HepG2 (cell line): ENCODE data around the gene C3orf52. TPM values are rescaled to one million over a fixed set of nuclear protein-coding genes. Genes with fewer than 3 reads are reported as not detected.

Experiments
- ATAC-seq: fragments of 200-7000 bp; cut with Tn5 transposase; 3 replicates; pipeline ENCODE4 v1.9.1; 2020; ENCODE audit warnings: mild to moderate bottlenecking, moderate library complexity
- BruUV-seq: library from RNA; stranded (reverse); fragments of 400-500 nt; replicated peaks from 2 replicates; lab custom pipeline; 2021; lab: Mats Ljungman, UMichigan
- CTCF ChIA-PET: fragments of 300-600 bp; formaldehyde crosslinking; extraction: SDS; loops from one replicate; lab custom pipeline; 2021; ENCODE audit warnings: low total read pairs, inconsistent platforms, low intra/inter-chr PET ratio; lab: Yijun Ruan, JAX
- POLR2A ChIA-PET: fragments of 350-600 bp; sonication (Branson Sonifier 250); formaldehyde crosslinking; loops from one replicate; lab custom pipeline; 2020; ENCODE audit warnings: antibody characterized with exemption, inconsistent platforms; lab: Yijun Ruan, JAX
- DNase-seq: peaks from one replicate; pipeline ENCODE4 v3.0.0-alpha.2; 2015; ENCODE audit warnings: low spot score
- FAIRE-seq: peaks from 3 replicates; lab custom pipeline; 2011; peaks lifted over from hg19 to GRCh38; lab: Jason Lieb, UNC
- H2AFZ ChIP-seq: one replicate; pipeline ENCODE4 v1.6.1; 2011; ENCODE audit warnings: low read length, inconsistent platforms
- H3K27ac ChIP-seq: fragments of 300-600 bp; 3 replicates; pipeline ENCODE4 v1.8.0; 2011; ENCODE audit warnings: mixed run types, mild to moderate bottlenecking, mixed read lengths, low read length, inconsistent platforms; ENCODE audit not compliant: insufficient read depth; ENCODE audit errors: extremely low read length
- H3K27me3 ChIP-seq, 2 experiments: fragments of 200-600 bp in 1 of 2; 2 replicates in 1 of 2; 3 replicates in 1 of 2; pipeline versions ENCODE4 v1.6.0 to v1.8.0; 2011; ENCODE audit warnings: low read length in 2 of 2, mild to moderate bottlenecking in 2 of 2, moderate library complexity in 2 of 2, inconsistent platforms in 1 of 2; ENCODE audit not compliant: insufficient read depth in 2 of 2, control insufficient read depth in 1 of 2
- H3K36me3 ChIP-seq, 2 experiments: fragments of 200-600 bp in 1 of 2; replicated peaks in 1 of 2; 2 replicates in 1 of 2; 3 replicates in 1 of 2; pipeline versions ENCODE4 v1.5.1 to v1.8.0; 2011; ENCODE audit warnings: low read length in 2 of 2, inconsistent platforms in 1 of 2; ENCODE audit not compliant: insufficient read depth in 2 of 2, control insufficient read depth in 1 of 2
- H3K4me1 ChIP-seq: 2 replicates; pipeline ENCODE4 v1.5.1; 2012; ENCODE audit warnings: low read length, inconsistent platforms; ENCODE audit not compliant: insufficient read depth
- H3K4me2 ChIP-seq: 2 replicates; pipeline ENCODE4 v1.6.0; 2011; ENCODE audit warnings: low read depth, low read length, inconsistent platforms
- H3K4me3 ChIP-seq, 3 experiments: fragments of 200-600 bp in 1 of 3; sonication (generic), shearing (Covaris generic) in 1 of 3; replicated peaks in 1 of 3; 2 replicates each; pipeline ENCODE4 v1.5.1; 2011 to 2016; ENCODE audit warnings: low read length in 3 of 3, inconsistent platforms in 2 of 3, low read depth in 2 of 3, mild to moderate bottlenecking in 2 of 3, control low read depth in 1 of 3, mixed read lengths in 1 of 3; ENCODE audit not compliant: insufficient read depth in 1 of 3
- H3K79me2 ChIP-seq: one replicate; pipeline ENCODE4 v1.6.1; 2011; ENCODE audit warnings: low read length, inconsistent platforms; ENCODE audit not compliant: insufficient read depth
- H3K9ac ChIP-seq: 2 replicates; pipeline ENCODE4 v1.6.0; 2011; ENCODE audit warnings: mild to moderate bottlenecking, low read depth, low read length, inconsistent platforms; ENCODE audit not compliant: insufficient read depth
- H3K9me3 ChIP-seq: 2 replicates; pipeline ENCODE4 v1.5.1; 2012; ENCODE audit warnings: mild to moderate bottlenecking, low read length
- H4K20me1 ChIP-seq: 2 replicates; pipeline ENCODE4 v1.6.0; 2011; ENCODE audit warnings: inconsistent platforms, mild to moderate bottlenecking, low read length, moderate library complexity; ENCODE audit not compliant: insufficient read depth
- GTF3A ChIP-seq: sonication (generic); formaldehyde crosslinking; conservative IDR thresholded peaks from 2 replicates; pipeline ENCODE4 v1.4.0; 2020; ENCODE audit warnings: mild to moderate bottlenecking, missing genetic modification reagents
- MIXL1 ChIP-seq: IDR thresholded peaks from 2 replicates; pipeline ENCODE4 v1.6.1; 2016
- SNAPC2 ChIP-seq: sonication (generic); formaldehyde crosslinking; IDR thresholded peaks from 2 replicates; pipeline ENCODE4 v1.8.1; 2022; ENCODE audit warnings: mild to moderate bottlenecking, missing genetic modification reagents
- ZNF775 ChIP-seq: sonication (generic); formaldehyde crosslinking; IDR thresholded peaks from 2 replicates; pipeline ENCODE4 v1.4.0; 2020; ENCODE audit warnings: missing genetic modification reagents, mild to moderate bottlenecking, moderate library complexity, borderline replicate concordance
- WGBS: methylation state at CpG from one replicate; pipeline ENCODE4 v1.1.6; 2017; ENCODE audit warnings: low lambda C conversion rate; 5-methylcytosine and 5-hydroxymethylcytosine counted together
- in situ Hi-C: cut with HindIII; loops from 2 replicates; pipeline ENCODE4 v1.10.0; 2017; ENCODE audit warnings: low pct_unique_long_range_greater_than_20kb; ENCODE audit not compliant: extremely low pct_ligation_motif_present
- intact Hi-C: fragments of 100-400 bp; cut with micrococcal nuclease; formaldehyde crosslinking; loops from one replicate; pipeline ENCODE4 v1.10.0; 2022; ENCODE audit not compliant: unreplicated experiment
- polyA plus RNA-seq, 8 experiments: library from polyadenylated mRNA; depleted of rRNA in 3 of 8; stranded (reverse) in 7 of 8; unstranded in 1 of 8; fragments of >200 nt; fragmentation: Illumina TruSeq in 4 of 8; extraction: Trizol in 4 of 8; gene quantifications; 2 replicates each; pipeline versions ENCODE4 v1.2.1 to v1.2.3, GENCODE V29; 2011 to 2016; ENCODE audit warnings: low read depth in 4 of 8, missing spikeins in 1 of 8, mixed read lengths in 1 of 8; ENCODE audit not compliant: insufficient read depth in 1 of 8
- total RNA-seq, 5 experiments: library from RNA; depleted of rRNA; stranded (reverse); fragments of >200 nt; fragmentation: Illumina TruSeq; extraction: Trizol; gene quantifications; 2 replicates each; pipeline ENCODE4 v1.2.3, GENCODE V29; 2016; ENCODE audit warnings: low read depth in 1 of 5
- TF ChIP-seq, protein P1 (sequence below): sonication (generic); formaldehyde crosslinking; IDR thresholded peaks from 2 replicates; pipeline ENCODE4 v1.5.0; 2020; ENCODE audit warnings: missing genetic modification reagents
- TF ChIP-seq, protein P2 (sequence below): sonication (generic); formaldehyde crosslinking; IDR thresholded peaks from 2 replicates; pipeline ENCODE4 v1.8.0; 2023; ENCODE audit warnings: mild to moderate bottlenecking, missing genetic modification reagents
- TF ChIP-seq, protein P3 (sequence below): sonication (generic); formaldehyde crosslinking; IDR thresholded peaks from 2 replicates; pipeline ENCODE4 v1.9.0; 2021; ENCODE audit warnings: missing genetic modification reagents, mild to moderate bottlenecking, borderline replicate concordance

Gene C3orf52
- total and polyA plus RNA-seq, 2 of the 13 experiments (the other 11 are each of a cell fraction or from before 2014, with no cell fraction given) = 0.79 to 1.2 TPM

DNA sequence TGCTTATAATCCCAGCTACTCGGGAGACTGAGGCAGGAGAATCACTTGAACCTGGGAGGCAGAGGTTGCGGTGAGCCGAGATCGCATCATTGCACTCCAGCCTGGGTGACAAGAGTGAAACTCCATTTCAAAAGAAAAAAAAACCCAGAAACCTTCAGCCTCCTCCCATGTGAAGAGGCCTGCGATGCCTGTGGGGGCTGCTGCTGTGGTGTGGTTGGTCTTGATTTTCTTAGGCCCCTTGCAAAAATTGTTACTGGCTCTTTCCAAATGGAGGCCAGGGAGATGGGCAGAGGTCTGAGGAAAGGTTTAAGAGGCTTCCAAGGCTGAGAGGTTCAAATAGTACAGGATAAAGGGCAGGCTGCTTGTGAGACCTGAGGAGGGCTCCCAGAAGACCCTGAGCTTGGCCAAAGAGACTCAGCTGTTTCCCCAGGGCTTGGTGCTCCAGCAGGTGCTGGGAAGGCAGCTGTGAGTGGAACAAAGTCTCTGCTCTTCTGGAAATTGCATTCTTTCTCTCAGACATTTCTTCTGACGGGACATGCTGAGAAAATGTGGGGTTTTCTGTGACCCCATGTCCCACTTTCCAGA is 28.5 kb downstream of the C3orf52 start:
- no peak for FAIRE-seq
- in situ Hi-C loops (loop anchor here (10.0 kb wide), 1 partner anchor 420 kb away; no protein-coding TSS in a partner anchor), intact Hi-C loops (no loop called here)
- WGBS = 77% methylated on average over 6 of the region's 6 CpGs
- no peak overlapping the region for H3K9ac ChIP-seq
- H3K4me2 ChIP-seq = no peak overlapping the region
- H3K27ac ChIP-seq = no peak overlapping the region
- DNase-seq = no peak
- H3K36me3 ChIP-seq = no peaks in the 10 kb centered on the region
- H3K4me3 ChIP-seq = no peak overlapping the region
- no peaks in the 10 kb centered on the region for H3K9me3 ChIP-seq
- no peaks in the 10 kb centered on the region for H3K79me2 ChIP-seq
- no peaks in the 10 kb centered on the region for H4K20me1 ChIP-seq
- peaks cover 1% of the 10 kb centered on the region; the same call in 1 of the 2 replicates for H3K4me1 ChIP-seq
- BruUV-seq = no TSS peak
- H2AFZ ChIP-seq = no peak overlapping the region
- TF ChIP-seq, protein P1, sequence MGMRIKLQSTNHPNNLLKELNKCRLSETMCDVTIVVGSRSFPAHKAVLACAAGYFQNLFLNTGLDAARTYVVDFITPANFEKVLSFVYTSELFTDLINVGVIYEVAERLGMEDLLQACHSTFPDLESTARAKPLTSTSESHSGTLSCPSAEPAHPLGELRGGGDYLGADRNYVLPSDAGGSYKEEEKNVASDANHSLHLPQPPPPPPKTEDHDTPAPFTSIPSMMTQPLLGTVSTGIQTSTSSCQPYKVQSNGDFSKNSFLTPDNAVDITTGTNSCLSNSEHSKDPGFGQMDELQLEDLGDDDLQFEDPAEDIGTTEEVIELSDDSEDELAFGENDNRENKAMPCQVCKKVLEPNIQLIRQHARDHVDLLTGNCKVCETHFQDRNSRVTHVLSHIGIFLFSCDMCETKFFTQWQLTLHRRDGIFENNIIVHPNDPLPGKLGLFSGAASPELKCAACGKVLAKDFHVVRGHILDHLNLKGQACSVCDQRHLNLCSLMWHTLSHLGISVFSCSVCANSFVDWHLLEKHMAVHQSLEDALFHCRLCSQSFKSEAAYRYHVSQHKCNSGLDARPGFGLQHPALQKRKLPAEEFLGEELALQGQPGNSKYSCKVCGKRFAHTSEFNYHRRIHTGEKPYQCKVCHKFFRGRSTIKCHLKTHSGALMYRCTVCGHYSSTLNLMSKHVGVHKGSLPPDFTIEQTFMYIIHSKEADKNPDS = no peak
- TF ChIP-seq GTF3A (no peak), MIXL1 (CRISPR knock-in tag) (no peak), ZNF775 (CRISPR knock-in tag) (no peak), SNAPC2 (CRISPR knock-in tag) (no peak)
- TF ChIP-seq, protein P2, sequence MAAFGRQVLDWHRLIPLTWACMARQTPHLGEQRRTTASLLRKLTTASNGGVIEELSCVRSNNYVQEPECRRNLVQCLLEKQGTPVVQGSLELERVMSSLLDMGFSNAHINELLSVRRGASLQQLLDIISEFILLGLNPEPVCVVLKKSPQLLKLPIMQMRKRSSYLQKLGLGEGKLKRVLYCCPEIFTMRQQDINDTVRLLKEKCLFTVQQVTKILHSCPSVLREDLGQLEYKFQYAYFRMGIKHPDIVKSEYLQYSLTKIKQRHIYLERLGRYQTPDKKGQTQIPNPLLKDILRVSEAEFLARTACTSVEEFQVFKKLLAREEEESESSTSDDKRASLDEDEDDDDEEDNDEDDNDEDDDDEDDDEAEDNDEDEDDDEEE (CRISPR knock-in tag) = no peak
- TF ChIP-seq, protein P3, sequence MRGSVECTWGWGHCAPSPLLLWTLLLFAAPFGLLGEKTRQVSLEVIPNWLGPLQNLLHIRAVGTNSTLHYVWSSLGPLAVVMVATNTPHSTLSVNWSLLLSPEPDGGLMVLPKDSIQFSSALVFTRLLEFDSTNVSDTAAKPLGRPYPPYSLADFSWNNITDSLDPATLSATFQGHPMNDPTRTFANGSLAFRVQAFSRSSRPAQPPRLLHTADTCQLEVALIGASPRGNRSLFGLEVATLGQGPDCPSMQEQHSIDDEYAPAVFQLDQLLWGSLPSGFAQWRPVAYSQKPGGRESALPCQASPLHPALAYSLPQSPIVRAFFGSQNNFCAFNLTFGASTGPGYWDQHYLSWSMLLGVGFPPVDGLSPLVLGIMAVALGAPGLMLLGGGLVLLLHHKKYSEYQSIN = no peak
- no peak for ATAC-seq
- H3K27me3 ChIP-seq = no peaks in the 10 kb centered on the region
- ChIA-PET CTCF (no interaction called here), POLR2A (no interaction called here)
